Ovary (tissue), 3 donors: ENCODE measurements around the gene PTPN23.

ENCODE experiments used
- EP300 ChIP-seq: sonication (generic); formaldehyde crosslinking; IDR thresholded peaks from one replicate; pipeline ENCODE4 v1.6.1; 2017; ENCODE audit warnings: antibody characterized with exemption
- POLR2A ChIP-seq: fragments of 450-650 bp; IDR thresholded peaks from one replicate; pipeline ENCODE4 v1.6.1; 2017; ENCODE audit warnings: antibody characterized with exemption, mild to moderate bottlenecking, moderate library complexity
- TF ChIP-seq, protein P1 (sequence below), 3 donors: fragments of 450-650 bp in 2 of 3; fragments of 200-600 bp in 1 of 3; IDR thresholded peaks; one replicate each; pipeline versions ENCODE4 v1.5.1 to v1.8.0; 2016 to 2022; ENCODE audit warnings: antibody characterized with exemption in 3 of 3, mild to moderate bottlenecking in 1 of 3
- donor health status: DM: no; HTN: no; CAD: no.

DNA sequence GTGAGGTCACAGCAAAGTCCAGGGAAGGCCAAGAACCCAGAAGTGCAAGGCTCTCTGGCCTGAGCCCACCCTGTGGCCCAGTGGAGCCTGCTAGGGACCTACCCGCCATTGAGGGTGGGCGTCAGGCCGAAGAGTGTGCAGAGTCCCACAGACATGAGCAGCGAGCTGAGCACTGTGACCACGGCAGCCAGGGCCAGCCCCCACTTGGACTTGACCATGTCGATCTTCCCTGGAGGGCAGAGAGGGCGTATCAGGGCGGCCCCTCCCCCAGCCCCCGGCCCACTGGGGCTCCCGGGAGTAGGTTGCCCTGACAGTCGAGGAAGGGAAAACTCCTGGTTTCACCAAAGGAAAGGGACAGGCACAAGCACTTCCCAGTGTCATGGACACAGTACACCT is 44.6 kb downstream of the PTPN23 start:
- no peak for TF ChIP-seq POLR2A
- TF ChIP-seq, protein P1, sequence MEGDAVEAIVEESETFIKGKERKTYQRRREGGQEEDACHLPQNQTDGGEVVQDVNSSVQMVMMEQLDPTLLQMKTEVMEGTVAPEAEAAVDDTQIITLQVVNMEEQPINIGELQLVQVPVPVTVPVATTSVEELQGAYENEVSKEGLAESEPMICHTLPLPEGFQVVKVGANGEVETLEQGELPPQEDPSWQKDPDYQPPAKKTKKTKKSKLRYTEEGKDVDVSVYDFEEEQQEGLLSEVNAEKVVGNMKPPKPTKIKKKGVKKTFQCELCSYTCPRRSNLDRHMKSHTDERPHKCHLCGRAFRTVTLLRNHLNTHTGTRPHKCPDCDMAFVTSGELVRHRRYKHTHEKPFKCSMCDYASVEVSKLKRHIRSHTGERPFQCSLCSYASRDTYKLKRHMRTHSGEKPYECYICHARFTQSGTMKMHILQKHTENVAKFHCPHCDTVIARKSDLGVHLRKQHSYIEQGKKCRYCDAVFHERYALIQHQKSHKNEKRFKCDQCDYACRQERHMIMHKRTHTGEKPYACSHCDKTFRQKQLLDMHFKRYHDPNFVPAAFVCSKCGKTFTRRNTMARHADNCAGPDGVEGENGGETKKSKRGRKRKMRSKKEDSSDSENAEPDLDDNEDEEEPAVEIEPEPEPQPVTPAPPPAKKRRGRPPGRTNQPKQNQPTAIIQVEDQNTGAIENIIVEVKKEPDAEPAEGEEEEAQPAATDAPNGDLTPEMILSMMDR (IDR thresholded peaks at IDR 0.05) = no peak
- no peak for TF ChIP-seq EP300
